Uterus (tissue), 2 donors: ENCODE measurements around the gene TMEM209.

Experiments used
- CTCF ChIP-seq, 4 experiments: fragments of 200-600 bp in 2 of 4; fragments of 450-650 bp in 2 of 4; sonication (generic) in 2 of 4; IDR thresholded peaks; one replicate each; pipeline ENCODE4 v1.5.1; 2016 to 2019; ENCODE audit warnings: antibody characterized with exemption in 4 of 4, mild to moderate bottlenecking in 2 of 4, moderate library complexity in 1 of 4
- POLR2A ChIP-seq, 2 donors: fragments of 450-650 bp; IDR thresholded peaks; one replicate each; pipeline ENCODE4 v1.6.1; 2016; ENCODE audit warnings: antibody characterized with exemption in 2 of 2, mild to moderate bottlenecking in 1 of 2, moderate library complexity in 1 of 2

GRCh38 chr7:130152493-130153210 is 52.6 kb downstream of the TMEM209 start:
- TF ChIP-seq POLR2A (IDR thresholded peaks at IDR 0.05) (no peak), CTCF (IDR thresholded peaks at IDR 0.05) (no peak)
